ENCODE measurements around the gene PRMT3.
A peak's percentile ranks its signal among the peaks of the same experiment; 100 is the strongest.

PRMT3 gene

GRCh38 chr11:20387261-20388095, at the start of gene PRMT3:
Gene PRMT3, plus strand, starts transcription at chr11:20387716. Its CDS starts 31 bp downstream, at chr11:20387747.
- peaks cover 8% of the 10 kb centered on the region for H3K36me3 ChIP-seq
- peak within 1 kb of the TSS; percentile 82 for H3K4me3 ChIP-seq (ENCODE audit: low read depth, low read length)
- H3K9me3 ChIP-seq (ENCODE audit: severe bottlenecking) = no peaks in the 10 kb centered on the region
- DNase-seq = peak; percentile 95
- peak within 1 kb of the TSS; percentile 79 for H3K27ac ChIP-seq
- TF ChIP-seq CTCF (IDR thresholded peaks at IDR 0.05; ENCODE audit: low read depth, low read length) = no peak
- no peaks in the 10 kb centered on the region for H3K27me3 ChIP-seq (ENCODE audit: insufficient read depth, low read depth, severe bottlenecking)

- TF ChIP-seq CTCF (IDR thresholded peaks at IDR 0.05; ENCODE audit: low read depth, low read length) = no peak
- Histone ChIP-seq H3K27ac (peak overlapping the region; percentile 82), H3K36me3 (no peaks in the 10 kb centered on the region), H3K4me3 (ENCODE audit: low read depth, low read length) (peak overlapping the region; percentile 18), H3K27me3 (ENCODE audit: insufficient read depth, low read depth, severe bottlenecking) (no peaks in the 10 kb centered on the region), H3K9me3 (ENCODE audit: severe bottlenecking) (peaks cover 14% of the 10 kb centered on the region)
- peak; percentile 99 for DNase-seq
These were observed 45.0 kb upstream of the PRMT3 start for GRCh38 chr11:20342347-20343141.

- H3K27ac ChIP-seq = no peak overlapping the region
- no peak overlapping the region for H3K4me3 ChIP-seq (ENCODE audit: low read depth, low read length)
- DNase-seq = no peak
- H3K36me3 ChIP-seq = no peaks in the 10 kb centered on the region
- H3K27me3 ChIP-seq (ENCODE audit: insufficient read depth, low read depth, severe bottlenecking) = no peaks in the 10 kb centered on the region
- peaks cover 6% of the 10 kb centered on the region for H3K9me3 ChIP-seq (ENCODE audit: severe bottlenecking)
- no peak for TF ChIP-seq CTCF (IDR thresholded peaks at IDR 0.05; ENCODE audit: low read depth, low read length)
These were observed 36.4 kb upstream of the PRMT3 start for GRCh38 chr11:20351136-20351535.

- Histone ChIP-seq H3K27me3 (ENCODE audit: insufficient read depth, low read depth, severe bottlenecking) (no peaks in the 10 kb centered on the region), H3K27ac (no peak overlapping the region), H3K4me3 (ENCODE audit: low read depth, low read length) (no peak overlapping the region), H3K36me3 (no peaks in the 10 kb centered on the region), H3K9me3 (ENCODE audit: severe bottlenecking) (peaks cover 6% of the 10 kb centered on the region)
- TF ChIP-seq CTCF (IDR thresholded peaks at IDR 0.05; ENCODE audit: low read depth, low read length) = no peak
- DNase-seq = no peak
These were observed 35.7 kb upstream of the PRMT3 start for GRCh38 chr11:20351751-20352262.

GRCh38 chr11:20353829-20354434, 33.6 kb upstream of the PRMT3 start:
- Histone ChIP-seq H3K36me3 (no peaks in the 10 kb centered on the region), H3K4me3 (ENCODE audit: low read depth, low read length) (no peak overlapping the region), H3K27ac (no peak overlapping the region), H3K27me3 (ENCODE audit: insufficient read depth, low read depth, severe bottlenecking) (no peaks in the 10 kb centered on the region), H3K9me3 (ENCODE audit: severe bottlenecking) (no peaks in the 10 kb centered on the region)
- peak; percentile 46 for DNase-seq
- TF ChIP-seq CTCF (IDR thresholded peaks at IDR 0.05; ENCODE audit: low read depth, low read length) = peak; percentile 75

Measured in WERI-Rb-1 (cell line).